NCI-H1694 (cell line): ENCODE results near the gene ARMC6.

ENCODE experiments used
- DNase-seq: peaks from one replicate; lab custom pipeline; 2025; lab: John Stamatoyannopoulos, UW

ARMC6 gene

GRCh38 chr19:19033426-19034203 lies at the start of gene ARMC6, which contains the start of gene SUGP2:
Gene ARMC6 (plus strand): TSS chr19:19033603. CDS start chr19:19034210, 607 bp downstream.
Gene SUGP2 (minus strand): TSS chr19:19033517. CDS start chr19:19031071, 2,446 bp downstream.
- peak; percentile 72 for DNase-seq

GRCh38 chr19:18984251-18984650 lies 49.2 kb upstream of the ARMC6 start:
- DNase-seq: no peak

GRCh38 chr19:18985257-18985656 lies 48.1 kb upstream of the ARMC6 start:
- DNase-seq: no peak

GRCh38 chr19:18987456-18987855 lies 45.9 kb upstream of the ARMC6 start:
- DNase-seq: no peak

GRCh38 chr19:18989316-18989715 lies 44.1 kb upstream of the ARMC6 start:
- DNase-seq: no peak

- no peak for DNase-seq
These were observed 43.2 kb upstream of the ARMC6 start for GRCh38 chr19:18990128-18990708.

GRCh38 chr19:18991006-18991405 lies 42.4 kb upstream of the ARMC6 start:
- no peak for DNase-seq

GRCh38 chr19:18991468-18991867 lies 41.9 kb upstream of the ARMC6 start:
- no peak for DNase-seq

GRCh38 chr19:18992696-18993095 lies 40.7 kb upstream of the ARMC6 start:
- DNase-seq: no peak

GRCh38 chr19:18993115-18993514 lies 40.3 kb upstream of the ARMC6 start:
- peak; percentile 82 for DNase-seq

- peak; percentile 71 for DNase-seq
These were observed 37.6 kb upstream of the ARMC6 start for GRCh38 chr19:18995804-18996241.

- DNase-seq: no peak
These were observed 37.1 kb upstream of the ARMC6 start for GRCh38 chr19:18996351-18996750.

GRCh38 chr19:18996796-18997394 lies 36.5 kb upstream of the ARMC6 start:
- DNase-seq: no peak

- no peak for DNase-seq
These were observed 35.1 kb upstream of the ARMC6 start for GRCh38 chr19:18998276-18998675.

- no peak for DNase-seq
These were observed 34.2 kb upstream of the ARMC6 start for GRCh38 chr19:18999016-18999758.

GRCh38 chr19:18999896-19000620 lies 33.3 kb upstream of the ARMC6 start:
- DNase-seq: no peak

- no peak for DNase-seq
These were observed 29.3 kb upstream of the ARMC6 start for GRCh38 chr19:19004144-19004543.

GRCh38 chr19:19006213-19006612 lies 27.2 kb upstream of the ARMC6 start:
- DNase-seq: no peak

GRCh38 chr19:19009951-19010350 lies 23.5 kb upstream of the ARMC6 start:
- DNase-seq: no peak

GRCh38 chr19:19010551-19010950 lies 22.9 kb upstream of the ARMC6 start:
- DNase-seq: no peak

GRCh38 chr19:19021115-19021514 lies 12.3 kb upstream of the ARMC6 start:
- DNase-seq: no peak
